ENCODE data around the gene MEF2A. TPM values are rescaled to one million over a fixed set of nuclear protein-coding genes. Genes with fewer than 3 reads are reported as not detected.
A peak's percentile ranks its signal among the peaks of the same experiment; 100 is the strongest.

MEF2A gene
- total RNA-seq, 1 experiment from 2014 or later, result 13.6 TPM

DNA sequence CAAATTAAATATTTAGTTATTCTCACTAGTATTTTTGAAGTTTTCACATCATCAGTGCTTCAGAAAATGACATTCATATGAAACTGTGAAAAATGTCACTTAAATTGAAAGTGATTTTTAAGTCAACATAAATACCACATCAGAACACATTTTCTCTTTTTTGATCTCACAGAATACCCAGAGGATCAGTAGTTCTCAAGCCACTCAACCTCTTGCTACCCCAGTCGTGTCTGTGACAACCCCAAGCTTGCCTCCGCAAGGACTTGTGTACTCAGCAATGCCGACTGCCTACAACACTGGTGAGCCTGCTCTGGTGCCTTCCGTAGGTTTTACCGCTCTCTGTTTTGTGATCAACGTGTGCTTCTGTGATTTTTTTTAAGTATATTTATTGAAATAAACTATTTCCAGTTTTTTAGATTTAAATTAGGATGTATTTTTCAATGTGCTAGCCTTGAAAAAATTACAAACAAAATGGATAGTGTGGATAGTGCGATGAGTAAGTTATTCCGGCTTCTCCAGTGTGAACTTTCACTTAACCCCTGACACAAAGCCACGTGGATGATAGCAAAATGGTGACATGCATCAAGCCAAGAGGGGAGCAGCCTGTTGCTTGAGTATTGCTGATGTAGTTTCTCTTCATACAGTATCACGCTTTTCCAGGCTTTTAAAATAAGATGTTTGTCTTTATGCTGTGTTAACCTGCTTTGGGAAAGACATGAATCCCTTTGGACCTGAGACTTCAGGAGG lies 140.9 kb downstream of the MEF2A start:
- H3K4me3 ChIP-seq (ENCODE audit: insufficient read depth, low read depth, low read length), result no peak overlapping the region
- H3K27me3 ChIP-seq (ENCODE audit: control insufficient read depth, insufficient read depth, low read length), result no peaks in the 10 kb centered on the region
- no peak for DNase-seq

DNA sequence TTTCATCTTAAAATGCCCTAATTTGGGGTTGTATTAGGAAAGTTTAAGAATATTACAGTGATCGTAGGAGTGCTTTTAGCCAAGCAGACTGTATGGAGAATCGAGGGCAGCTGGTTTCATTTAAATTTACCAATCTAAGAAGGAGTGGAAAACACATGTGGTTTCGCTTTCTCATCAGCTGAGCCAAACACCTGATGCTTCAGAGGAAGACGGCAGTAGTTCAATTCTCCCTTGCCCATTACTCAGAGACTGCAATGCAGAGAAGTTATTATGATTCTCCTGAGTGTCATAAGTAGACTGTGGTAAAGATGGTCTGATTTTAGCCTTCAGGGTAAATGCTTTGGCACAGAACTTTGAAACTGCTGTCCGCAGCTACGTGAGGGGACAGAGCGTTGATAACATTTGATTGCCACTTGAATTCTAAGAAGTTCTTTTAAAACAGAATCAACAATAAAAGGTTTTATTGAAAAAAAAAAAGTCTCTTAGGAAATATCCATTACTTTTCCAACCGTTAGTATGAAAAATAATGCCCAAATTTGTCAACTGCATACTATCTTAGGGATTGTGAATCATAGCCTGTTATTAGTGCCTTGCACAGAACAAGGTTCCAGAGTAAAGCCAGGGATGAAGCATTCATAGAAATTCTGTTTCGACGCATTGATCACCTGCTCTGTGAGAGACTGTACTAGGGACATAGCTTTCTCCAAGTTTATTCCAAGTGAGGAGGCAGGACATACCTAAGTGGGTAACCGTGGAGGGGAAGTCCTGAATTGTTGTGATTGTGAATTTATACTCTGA lies 141.9 kb downstream of the MEF2A start:
- no peak for DNase-seq
- Histone ChIP-seq H3K4me3 (ENCODE audit: insufficient read depth, low read depth, low read length) (no peak overlapping the region), H3K27me3 (ENCODE audit: control insufficient read depth, insufficient read depth, low read length) (no peaks in the 10 kb centered on the region), H3K36me3 (replicated peaks; ENCODE audit: control insufficient read depth, insufficient read depth, low read length) (no peaks in the 10 kb centered on the region; the same call in 1 of the 2 replicates)

More for the DNA sequence above, 140.9 kb downstream of the MEF2A start:
- H3K36me3 ChIP-seq (replicated peaks; ENCODE audit: control insufficient read depth, insufficient read depth, low read length), result no peaks in the 10 kb centered on the region; the same call in 1 of the 2 replicates

- no peaks in the 10 kb centered on the region for H3K27me3 ChIP-seq (ENCODE audit: control insufficient read depth, insufficient read depth, low read length)
- H3K4me3 ChIP-seq (ENCODE audit: insufficient read depth, low read depth, low read length), result no peak overlapping the region
- H3K36me3 ChIP-seq (replicated peaks; ENCODE audit: control insufficient read depth, insufficient read depth, low read length), result peaks cover 2% of the 10 kb centered on the region
- DNase-seq, result no peak
Observed at GRCh38 chr15:99708563-99708962, 142.8 kb downstream of the MEF2A start.

GRCh38 chr15:99709243-99709986 lies 143.6 kb downstream of the MEF2A start:
- peaks cover 2% of the 10 kb centered on the region for H3K36me3 ChIP-seq (replicated peaks; ENCODE audit: control insufficient read depth, insufficient read depth, low read length)
- no peaks in the 10 kb centered on the region for H3K27me3 ChIP-seq (ENCODE audit: control insufficient read depth, insufficient read depth, low read length)
- no peak overlapping the region for H3K4me3 ChIP-seq (ENCODE audit: insufficient read depth, low read depth, low read length)
- no peak for DNase-seq

DNA sequence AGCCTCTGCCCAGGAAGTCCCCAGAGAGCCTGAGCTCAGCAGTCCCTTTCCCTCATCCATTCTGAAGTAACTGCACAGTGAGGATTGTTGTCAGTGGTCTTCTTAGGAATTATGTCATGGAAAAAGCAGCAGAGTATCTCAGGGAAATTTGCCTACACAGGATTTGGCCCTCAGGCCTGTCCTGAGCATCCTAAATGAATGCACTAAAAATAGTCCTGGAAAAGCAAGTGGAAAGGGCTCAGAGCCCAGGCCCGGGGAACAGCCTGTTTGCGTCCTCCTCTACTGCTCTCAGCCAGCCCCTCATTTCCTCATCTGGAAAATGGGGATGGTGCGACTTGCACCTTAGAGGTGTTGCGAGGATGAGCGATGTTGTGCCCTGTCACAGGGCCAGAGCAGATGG lies 145.8 kb downstream of the MEF2A start:
- peaks cover 2% of the 10 kb centered on the region for H3K36me3 ChIP-seq (replicated peaks; ENCODE audit: control insufficient read depth, insufficient read depth, low read length)
- H3K27me3 ChIP-seq (ENCODE audit: control insufficient read depth, insufficient read depth, low read length), result no peaks in the 10 kb centered on the region
- no peak overlapping the region for H3K4me3 ChIP-seq (ENCODE audit: insufficient read depth, low read depth, low read length)
- no peak for DNase-seq

GRCh38 chr15:99712415-99712814 lies 146.6 kb downstream of the MEF2A start:
- Histone ChIP-seq H3K4me3 (ENCODE audit: insufficient read depth, low read depth, low read length) (no peak overlapping the region), H3K27me3 (ENCODE audit: control insufficient read depth, insufficient read depth, low read length) (no peaks in the 10 kb centered on the region), H3K36me3 (replicated peaks; ENCODE audit: control insufficient read depth, insufficient read depth, low read length) (peaks cover 2% of the 10 kb centered on the region)
- DNase-seq, result peak; percentile 82

- H3K27me3 ChIP-seq (ENCODE audit: control insufficient read depth, insufficient read depth, low read length), result no peaks in the 10 kb centered on the region
- H3K36me3 ChIP-seq (replicated peaks; ENCODE audit: control insufficient read depth, insufficient read depth, low read length), result peaks cover 2% of the 10 kb centered on the region
- no peak overlapping the region for H3K4me3 ChIP-seq (ENCODE audit: insufficient read depth, low read depth, low read length)
- no peak for DNase-seq
Observed at GRCh38 chr15:99716540-99717095, 150.8 kb downstream of the MEF2A start.

- Histone ChIP-seq H3K27me3 (ENCODE audit: control insufficient read depth, insufficient read depth, low read length) (no peaks in the 10 kb centered on the region), H3K36me3 (replicated peaks; ENCODE audit: control insufficient read depth, insufficient read depth, low read length) (peaks cover 2% of the 10 kb centered on the region), H3K4me3 (ENCODE audit: insufficient read depth, low read depth, low read length) (no peak overlapping the region)
- DNase-seq, result no peak
Observed at GRCh38 chr15:99717161-99718009, 151.6 kb downstream of the MEF2A start.

DNA sequence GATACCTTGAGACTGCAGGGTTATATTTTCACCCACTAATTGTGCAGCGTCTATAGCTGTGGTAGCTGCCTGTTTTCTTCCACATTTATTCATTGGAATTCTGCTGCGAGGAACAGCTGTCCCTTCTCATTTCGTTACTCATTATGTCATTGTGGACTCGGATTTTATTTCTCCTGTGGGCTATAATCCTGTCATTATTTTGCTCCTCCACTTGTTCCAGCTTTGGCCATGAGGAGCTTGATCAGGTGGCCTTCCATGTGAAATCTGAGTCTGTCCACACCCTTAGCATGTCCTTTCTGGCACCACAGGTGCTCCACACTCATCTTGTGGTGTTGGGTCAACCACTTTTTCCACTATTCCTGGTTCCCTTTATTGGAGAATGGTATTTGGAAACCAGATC lies 152.6 kb downstream of the MEF2A start:
- no peak for DNase-seq
- Histone ChIP-seq H3K36me3 (replicated peaks; ENCODE audit: control insufficient read depth, insufficient read depth, low read length) (no peaks in the 10 kb centered on the region; the same call in 1 of the 2 replicates), H3K27me3 (ENCODE audit: control insufficient read depth, insufficient read depth, low read length) (no peaks in the 10 kb centered on the region), H3K4me3 (ENCODE audit: insufficient read depth, low read depth, low read length) (no peak overlapping the region)

GRCh38 chr15:99719096-99719541 lies 153.3 kb downstream of the MEF2A start:
- DNase-seq, result no peak

GRCh38 chr15:99720533-99720932 lies 154.7 kb downstream of the MEF2A start:
- no peak for DNase-seq
- H3K4me3 ChIP-seq (ENCODE audit: insufficient read depth, low read depth, low read length), result no peak overlapping the region
- H3K36me3 ChIP-seq (replicated peaks; ENCODE audit: control insufficient read depth, insufficient read depth, low read length), result no peaks in the 10 kb centered on the region
- no peaks in the 10 kb centered on the region for H3K27me3 ChIP-seq (ENCODE audit: control insufficient read depth, insufficient read depth, low read length)

More at GRCh38 chr15:99719096-99719541, 153.3 kb downstream of the MEF2A start:
- H3K27me3 ChIP-seq (ENCODE audit: control insufficient read depth, insufficient read depth, low read length), result no peaks in the 10 kb centered on the region
- H3K36me3 ChIP-seq (replicated peaks; ENCODE audit: control insufficient read depth, insufficient read depth, low read length), result no peaks in the 10 kb centered on the region
- no peak overlapping the region for H3K4me3 ChIP-seq (ENCODE audit: insufficient read depth, low read depth, low read length)

- no peaks in the 10 kb centered on the region for H3K27me3 ChIP-seq (ENCODE audit: control insufficient read depth, insufficient read depth, low read length)
- H3K4me3 ChIP-seq (ENCODE audit: insufficient read depth, low read depth, low read length), result no peak overlapping the region
- no peak for DNase-seq
- no peaks in the 10 kb centered on the region for H3K36me3 ChIP-seq (replicated peaks; ENCODE audit: control insufficient read depth, insufficient read depth, low read length)
Observed at GRCh38 chr15:99721104-99721778, 155.5 kb downstream of the MEF2A start.

GRCh38 chr15:99721896-99722295 lies 156.1 kb downstream of the MEF2A start:
- DNase-seq, result no peak
- H3K36me3 ChIP-seq (replicated peaks; ENCODE audit: control insufficient read depth, insufficient read depth, low read length), result no peaks in the 10 kb centered on the region
- no peak overlapping the region for H3K4me3 ChIP-seq (ENCODE audit: insufficient read depth, low read depth, low read length)
- H3K27me3 ChIP-seq (ENCODE audit: control insufficient read depth, insufficient read depth, low read length), result no peaks in the 10 kb centered on the region

Measured in H7 (cell line).